HepG2 (cell line): ENCODE measurements around the gene DGCR8. TPM values are rescaled to one million over a fixed set of nuclear protein-coding genes. Genes with fewer than 3 reads are reported as not detected.

Source experiments
- BORCS8-MEF2B ChIP-seq: sonication (generic); formaldehyde crosslinking; IDR thresholded peaks from 2 replicates; pipeline ENCODE4 v1.8.0; 2022; ENCODE audit warnings: mild to moderate bottlenecking, missing genetic modification reagents
- ELF3 ChIP-seq: IDR thresholded peaks from 2 replicates; pipeline ENCODE4 v1.6.1; 2016; ENCODE audit warnings: missing genetic modification reagents, missing compliant biosample characterization
- FOXK1 ChIP-seq: sonication (generic); formaldehyde crosslinking; IDR thresholded peaks from 2 replicates; pipeline ENCODE4 v1.4.0; 2020; ENCODE audit warnings: low read depth, missing genetic modification reagents, borderline replicate concordance
- FOXO1 ChIP-seq: sonication (generic); formaldehyde crosslinking; IDR thresholded peaks from 2 replicates; pipeline ENCODE4 v1.4.0; 2020; ENCODE audit warnings: missing genetic modification reagents
- GATA4 ChIP-seq: sonication (generic); IDR thresholded peaks from 2 replicates; pipeline ENCODE4 v1.6.1; 2016; ENCODE audit warnings: antibody characterized with exemption, low read depth, borderline replicate concordance
- GFI1 ChIP-seq: sonication (generic); formaldehyde crosslinking; IDR thresholded peaks from 2 replicates; pipeline ENCODE4 v1.5.0; 2020; ENCODE audit warnings: missing genetic modification reagents, mild to moderate bottlenecking, borderline replicate concordance
- HNF4G ChIP-seq, 2 experiments: sonication (generic) in 1 of 2; formaldehyde crosslinking in 1 of 2; IDR thresholded peaks; 2 replicates each; pipeline versions ENCODE4 v1.4.0 to v1.6.1; 2011 to 2020; ENCODE audit warnings: borderline replicate concordance in 2 of 2, low read depth in 2 of 2, mild to moderate bottlenecking in 2 of 2, low read length in 1 of 2, missing genetic modification reagents in 1 of 2, moderate library complexity in 1 of 2
- NFRKB ChIP-seq: fragments of 450-650 bp; IDR thresholded peaks from 2 replicates; pipeline ENCODE4 v1.6.1; 2017
- SALL2 ChIP-seq: sonication (generic); formaldehyde crosslinking; IDR thresholded peaks from 2 replicates; pipeline ENCODE4 v1.8.1; 2023; ENCODE audit warnings: mild to moderate bottlenecking, missing genetic modification reagents, inconsistent platforms
- TCF7L2 ChIP-seq: IDR thresholded peaks from 2 replicates; pipeline ENCODE4 v1.6.1; 2011; ENCODE audit warnings: mild to moderate bottlenecking, low read depth, low read length, moderate library complexity
- ZBTB1 ChIP-seq: sonication (generic); formaldehyde crosslinking; IDR thresholded peaks from 2 replicates; pipeline ENCODE4 v1.4.0; 2020; ENCODE audit warnings: missing genetic modification reagents, borderline replicate concordance
- ZFP36L2 ChIP-seq: sonication (generic); formaldehyde crosslinking; IDR thresholded peaks from 2 replicates; pipeline ENCODE4 v1.4.0; 2020; ENCODE audit warnings: missing genetic modification reagents
- ZNF136 ChIP-seq: sonication (generic); formaldehyde crosslinking; IDR thresholded peaks from 2 replicates; pipeline ENCODE4 v1.8.1; 2022; ENCODE audit warnings: low read depth, mild to moderate bottlenecking, moderate library complexity, missing genetic modification reagents
- ZNF234 ChIP-seq: sonication (generic); formaldehyde crosslinking; conservative IDR thresholded peaks from 2 replicates; pipeline ENCODE4 v1.5.1; 2020; ENCODE audit warnings: mild to moderate bottlenecking, missing genetic modification reagents
- polyA plus RNA-seq, 8 experiments: library from polyadenylated mRNA; depleted of rRNA in 3 of 8; stranded (reverse) in 7 of 8; unstranded in 1 of 8; fragments of >200 nt; fragmentation: Illumina TruSeq in 4 of 8; extraction: Trizol in 4 of 8; gene quantifications; 2 replicates each; pipeline versions ENCODE4 v1.2.1 to v1.2.3, GENCODE V29; 2011 to 2016; ENCODE audit warnings: low read depth in 4 of 8, missing spikeins in 1 of 8, mixed read lengths in 1 of 8; ENCODE audit not compliant: insufficient read depth in 1 of 8
- total RNA-seq, 5 experiments: library from RNA; depleted of rRNA; stranded (reverse); fragments of >200 nt; fragmentation: Illumina TruSeq; extraction: Trizol; gene quantifications; 2 replicates each; pipeline ENCODE4 v1.2.3, GENCODE V29; 2016; ENCODE audit warnings: low read depth in 1 of 5
- TF ChIP-seq, protein P1 (sequence below): IDR thresholded peaks from 2 replicates; pipeline ENCODE4 v1.6.1; 2016; ENCODE audit warnings: mild to moderate bottlenecking
- TF ChIP-seq, protein P2 (sequence below): sonication (generic); formaldehyde crosslinking; IDR thresholded peaks from 2 replicates; pipeline ENCODE4 v1.9.0; 2021; ENCODE audit warnings: missing genetic modification reagents, mild to moderate bottlenecking, borderline replicate concordance
- TF ChIP-seq, protein P3 (sequence below): sonication (generic); formaldehyde crosslinking; IDR thresholded peaks from 2 replicates; pipeline ENCODE4 v1.4.0; 2020; ENCODE audit warnings: missing genetic modification reagents
- TF ChIP-seq, protein P4 (sequence below): IDR thresholded peaks from 2 replicates; pipeline ENCODE4 v1.6.1; 2016; ENCODE audit warnings: missing compliant biosample characterization, missing genetic modification reagents, borderline replicate concordance
- TF ChIP-seq, protein P5 (sequence below): sonication (generic); formaldehyde crosslinking; IDR thresholded peaks from 2 replicates; pipeline ENCODE4 v1.4.0; 2020; ENCODE audit warnings: mild to moderate bottlenecking, missing genetic modification reagents
- TF ChIP-seq, protein P6 (sequence below): IDR thresholded peaks from 2 replicates; pipeline ENCODE4 v1.6.1; 2018; ENCODE audit warnings: missing genetic modification reagents, mild to moderate bottlenecking, missing compliant biosample characterization

Gene DGCR8
- total and polyA plus RNA-seq, 2 of the 13 experiments (the other 11 are each of a cell fraction or from before 2014, with no cell fraction given) = 10.2 to 23.2 TPM

DNA sequence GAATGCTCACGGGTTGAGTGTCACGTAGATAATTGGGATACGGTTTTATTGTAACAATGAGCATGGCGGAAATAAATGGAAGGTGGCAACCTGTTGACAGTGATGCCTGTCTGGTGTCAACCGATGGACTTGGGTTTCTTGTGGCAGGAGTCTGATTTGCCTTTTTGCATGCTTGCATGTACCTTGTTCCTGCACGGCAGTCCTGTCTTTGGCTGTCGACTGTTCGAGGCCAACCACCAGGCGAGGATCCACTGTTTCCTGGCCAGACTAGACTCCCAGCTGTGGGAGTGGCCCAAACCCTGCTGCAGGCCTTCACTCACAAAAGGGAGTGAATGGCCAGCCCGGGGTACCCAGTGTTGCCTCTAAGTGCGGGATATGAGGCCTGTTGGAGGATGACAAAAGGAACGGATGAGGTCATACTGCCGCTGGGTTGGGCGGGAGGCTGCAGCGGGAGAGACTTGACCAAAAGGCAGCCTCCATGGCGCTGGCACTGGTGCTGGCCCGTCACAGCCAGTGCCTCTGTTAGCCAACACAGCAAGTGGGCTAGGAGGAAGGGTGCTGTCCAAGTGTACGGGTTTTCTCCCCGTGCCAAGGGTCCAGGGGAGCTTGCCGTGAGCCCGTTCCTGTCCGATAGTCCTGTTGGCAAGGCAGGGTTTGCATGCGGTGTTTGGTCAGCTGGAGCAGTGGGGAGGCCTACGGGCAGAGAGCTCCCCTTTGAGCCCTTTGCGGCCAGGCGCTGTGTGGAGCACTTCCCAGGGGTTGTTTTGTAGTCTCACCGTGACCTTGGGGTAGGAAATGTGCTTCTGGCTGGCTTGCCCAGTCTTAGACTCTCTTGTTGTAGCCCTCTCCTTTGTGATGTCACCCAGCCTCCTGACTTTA is 974 bp downstream of the DGCR8 start (continued):
- TF ChIP-seq ZNF136 (CRISPR knock-in tag) (peak; percentile 85; the same call in 1 of the 2 replicates), ZNF234 (CRISPR knock-in tag) (no peak), FOXO1 (CRISPR knock-in tag) (no peak), HNF4G (IDR thresholded peaks at IDR 0.05; ENCODE audit: borderline replicate concordance, low read depth, low read length) (no peak), HNF4G (CRISPR knock-in tag; IDR thresholded peaks at IDR 0.05; ENCODE audit: borderline replicate concordance, low read depth) (no peak), ZBTB1 (CRISPR knock-in tag) (no peak), NFRKB (no peak), ZFP36L2 (no peak), GFI1 (CRISPR knock-in tag) (no peak), SALL2 (CRISPR knock-in tag) (no peak), BORCS8-MEF2B (0 out of 2 replicates have a peak, but pooled peaks have one; percentile 20), GATA4 (no peak), TCF7L2 (no peak), FOXK1 (CRISPR knock-in tag) (no peak), ELF3 (CRISPR knock-in tag) (no peak)
- TF ChIP-seq, protein P1, sequence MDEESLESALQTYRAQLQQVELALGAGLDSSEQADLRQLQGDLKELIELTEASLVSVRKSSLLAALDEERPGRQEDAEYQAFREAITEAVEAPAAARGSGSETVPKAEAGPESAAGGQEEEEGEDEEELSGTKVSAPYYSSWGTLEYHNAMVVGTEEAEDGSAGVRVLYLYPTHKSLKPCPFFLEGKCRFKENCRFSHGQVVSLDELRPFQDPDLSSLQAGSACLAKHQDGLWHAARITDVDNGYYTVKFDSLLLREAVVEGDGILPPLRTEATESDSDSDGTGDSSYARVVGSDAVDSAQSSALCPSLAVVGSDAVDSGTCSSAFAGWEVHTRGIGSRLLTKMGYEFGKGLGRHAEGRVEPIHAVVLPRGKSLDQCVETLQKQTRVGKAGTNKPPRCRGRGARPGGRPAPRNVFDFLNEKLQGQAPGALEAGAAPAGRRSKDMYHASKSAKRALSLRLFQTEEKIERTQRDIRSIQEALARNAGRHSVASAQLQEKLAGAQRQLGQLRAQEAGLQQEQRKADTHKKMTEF (CRISPR knock-in tag) = 0 out of 2 replicates have a peak, but pooled peaks have one; percentile 52
- TF ChIP-seq, protein P2, sequence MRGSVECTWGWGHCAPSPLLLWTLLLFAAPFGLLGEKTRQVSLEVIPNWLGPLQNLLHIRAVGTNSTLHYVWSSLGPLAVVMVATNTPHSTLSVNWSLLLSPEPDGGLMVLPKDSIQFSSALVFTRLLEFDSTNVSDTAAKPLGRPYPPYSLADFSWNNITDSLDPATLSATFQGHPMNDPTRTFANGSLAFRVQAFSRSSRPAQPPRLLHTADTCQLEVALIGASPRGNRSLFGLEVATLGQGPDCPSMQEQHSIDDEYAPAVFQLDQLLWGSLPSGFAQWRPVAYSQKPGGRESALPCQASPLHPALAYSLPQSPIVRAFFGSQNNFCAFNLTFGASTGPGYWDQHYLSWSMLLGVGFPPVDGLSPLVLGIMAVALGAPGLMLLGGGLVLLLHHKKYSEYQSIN (CRISPR knock-in tag) = no peak
- TF ChIP-seq, protein P3, sequence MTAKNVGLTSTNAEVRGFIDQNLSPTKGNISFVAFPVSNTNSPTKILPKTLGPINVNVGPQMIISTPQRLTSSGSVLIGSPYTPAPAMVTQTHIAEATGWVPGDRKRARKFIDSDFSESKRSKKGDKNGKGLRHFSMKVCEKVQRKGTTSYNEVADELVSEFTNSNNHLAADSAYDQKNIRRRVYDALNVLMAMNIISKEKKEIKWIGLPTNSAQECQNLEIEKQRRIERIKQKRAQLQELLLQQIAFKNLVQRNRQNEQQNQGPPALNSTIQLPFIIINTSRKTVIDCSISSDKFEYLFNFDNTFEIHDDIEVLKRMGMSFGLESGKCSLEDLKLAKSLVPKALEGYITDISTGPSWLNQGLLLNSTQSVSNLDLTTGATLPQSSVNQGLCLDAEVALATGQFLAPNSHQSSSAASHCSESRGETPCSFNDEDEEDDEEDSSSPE (CRISPR knock-in tag) = peak; percentile 13; the same call in 1 of the 2 replicates
- TF ChIP-seq, protein P4, sequence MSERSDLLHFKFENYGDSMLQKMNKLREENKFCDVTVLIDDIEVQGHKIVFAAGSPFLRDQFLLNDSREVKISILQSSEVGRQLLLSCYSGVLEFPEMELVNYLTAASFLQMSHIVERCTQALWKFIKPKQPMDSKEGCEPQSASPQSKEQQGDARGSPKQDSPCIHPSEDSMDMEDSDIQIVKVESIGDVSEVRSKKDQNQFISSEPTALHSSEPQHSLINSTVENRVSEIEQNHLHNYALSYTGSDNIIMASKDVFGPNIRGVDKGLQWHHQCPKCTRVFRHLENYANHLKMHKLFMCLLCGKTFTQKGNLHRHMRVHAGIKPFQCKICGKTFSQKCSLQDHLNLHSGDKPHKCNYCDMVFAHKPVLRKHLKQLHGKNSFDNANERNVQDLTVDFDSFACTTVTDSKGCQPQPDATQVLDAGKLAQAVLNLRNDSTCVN (CRISPR knock-in tag) = no peak
- TF ChIP-seq, protein P5, sequence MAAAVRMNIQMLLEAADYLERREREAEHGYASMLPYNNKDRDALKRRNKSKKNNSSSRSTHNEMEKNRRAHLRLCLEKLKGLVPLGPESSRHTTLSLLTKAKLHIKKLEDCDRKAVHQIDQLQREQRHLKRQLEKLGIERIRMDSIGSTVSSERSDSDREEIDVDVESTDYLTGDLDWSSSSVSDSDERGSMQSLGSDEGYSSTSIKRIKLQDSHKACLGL (CRISPR knock-in tag) = no peak; the same call in 1 of the 2 replicates
- TF ChIP-seq, protein P6, sequence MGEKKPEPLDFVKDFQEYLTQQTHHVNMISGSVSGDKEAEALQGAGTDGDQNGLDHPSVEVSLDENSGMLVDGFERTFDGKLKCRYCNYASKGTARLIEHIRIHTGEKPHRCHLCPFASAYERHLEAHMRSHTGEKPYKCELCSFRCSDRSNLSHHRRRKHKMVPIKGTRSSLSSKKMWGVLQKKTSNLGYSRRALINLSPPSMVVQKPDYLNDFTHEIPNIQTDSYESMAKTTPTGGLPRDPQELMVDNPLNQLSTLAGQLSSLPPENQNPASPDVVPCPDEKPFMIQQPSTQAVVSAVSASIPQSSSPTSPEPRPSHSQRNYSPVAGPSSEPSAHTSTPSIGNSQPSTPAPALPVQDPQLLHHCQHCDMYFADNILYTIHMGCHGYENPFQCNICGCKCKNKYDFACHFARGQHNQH (CRISPR knock-in tag) = 0 out of 2 replicates have a peak, but pooled peaks have one; percentile 12
